SK-N-SH treated with all-trans-retinoic acid at 6 μM for 48 hours (cell line): ENCODE results near the gene ZC3H8.

Experiments used
- BACH2 ChIP-seq: fragments of 250-450 bp; sonication (Bioruptor Pico); IDR thresholded peaks from 2 replicates; pipeline ENCODE4 v1.9.0; 2021; ENCODE audit warnings: mild to moderate bottlenecking, borderline replicate concordance
- CSDC2 ChIP-seq: fragments of 250-450 bp; sonication (Bioruptor Pico); IDR thresholded peaks from 2 replicates; pipeline ENCODE4 v1.5.0; 2020; ENCODE audit warnings: mild to moderate bottlenecking, moderate library complexity
- OSR1 ChIP-seq: fragments of 250-450 bp; sonication (Bioruptor Pico); IDR thresholded peaks from 2 replicates; pipeline ENCODE4 v1.8.0; 2022; ENCODE audit warnings: moderate library complexity, mild to moderate bottlenecking, inconsistent platforms
- PPARA ChIP-seq: fragments of 250-450 bp; sonication (Bioruptor Pico); IDR thresholded peaks from 2 replicates; pipeline ENCODE4 v1.5.0; 2020; ENCODE audit warnings: mild to moderate bottlenecking, borderline replicate concordance
- TCF4 ChIP-seq: fragments of 250-450 bp; sonication (Bioruptor Pico); IDR thresholded peaks from 2 replicates; pipeline ENCODE4 v1.8.0; 2021; ENCODE audit warnings: mild to moderate bottlenecking, moderate library complexity, borderline replicate concordance
- ZFP30 ChIP-seq: fragments of 450-650 bp; formaldehyde crosslinking; IDR thresholded peaks from 2 replicates; pipeline ENCODE4 v1.5.0; 2022; ENCODE audit warnings: mild to moderate bottlenecking, moderate library complexity

DNA sequence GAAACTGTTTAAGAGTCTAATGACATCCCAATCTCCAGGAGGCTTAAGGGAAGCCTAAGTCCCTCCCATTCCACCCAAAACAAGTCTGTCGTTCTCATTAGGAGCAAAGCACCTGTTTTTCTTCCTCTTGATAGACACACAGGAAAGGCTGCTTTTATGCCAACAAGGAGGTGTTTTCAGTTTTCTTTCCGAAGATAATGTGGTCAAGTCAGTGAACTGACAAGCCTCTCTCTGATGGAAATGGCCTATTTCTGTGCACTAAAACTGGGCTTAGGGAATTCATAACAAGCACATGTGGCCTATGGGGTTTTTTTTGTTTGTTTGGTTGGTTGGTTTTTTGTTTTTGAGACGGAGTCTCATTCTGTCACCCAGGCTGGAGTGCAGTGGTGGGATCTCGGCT, 80.5 kb downstream of the ZC3H8 start:
- TF ChIP-seq OSR1 (CRISPR knock-in tag) (no peak), TCF4 (CRISPR knock-in tag) (no peak), BACH2 (no peak), PPARA (CRISPR knock-in tag) (no peak), CSDC2 (CRISPR knock-in tag) (no peak), ZFP30 (CRISPR knock-in tag) (no peak)
